ENCODE data around the gene LGALS16. TPM values are rescaled to one million over a fixed set of nuclear protein-coding genes. Genes with fewer than 3 reads are reported as not detected.
"Not testable (repeated sequence)": the region's sequence is repeated elsewhere in the genome, so short reads cannot be mapped to it uniquely, and the experiment has no call there.

LGALS16 gene
- polyA plus RNA-seq (2014; cell fraction: cytosol; rRNA removed), result not detected in 2 replicates
- not detected in 2 replicates for polyA plus RNA-seq (2014; cell fraction: nucleus; rRNA removed)

GRCh38 chr19:39655613-39656012 lies at the start of gene LGALS16:
TSS of gene LGALS16 (plus strand) at chr19:39655913. CDS start at chr19:39655962, 49 bp downstream.
- no peak for DNase-seq (ENCODE audit: low spot score)

GRCh38 chr19:39607021-39607420 lies 48.7 kb upstream of the LGALS16 start:
- DNase-seq (ENCODE audit: low spot score), result no peak

- no peak for DNase-seq (ENCODE audit: low spot score)
Measured at GRCh38 chr19:39607561-39607960, 48.2 kb upstream of the LGALS16 start.

- no peak for DNase-seq (ENCODE audit: low spot score)
Measured at GRCh38 chr19:39613597-39613996, 42.1 kb upstream of the LGALS16 start.

- no peak for DNase-seq (ENCODE audit: low spot score)
Measured at GRCh38 chr19:39617745-39618144, 38.0 kb upstream of the LGALS16 start.

- DNase-seq (ENCODE audit: low spot score), result no peak
Measured at GRCh38 chr19:39623946-39624345, 31.8 kb upstream of the LGALS16 start.

- DNase-seq (ENCODE audit: low spot score), result not testable (repeated sequence)
Measured at GRCh38 chr19:39627631-39628030, 28.1 kb upstream of the LGALS16 start.

GRCh38 chr19:39631178-39631577 lies 24.5 kb upstream of the LGALS16 start:
- DNase-seq (ENCODE audit: low spot score), result no peak

GRCh38 chr19:39631626-39632025 lies 24.1 kb upstream of the LGALS16 start:
- no peak for DNase-seq (ENCODE audit: low spot score)

GRCh38 chr19:39637891-39638290 lies 17.8 kb upstream of the LGALS16 start:
- no peak for DNase-seq (ENCODE audit: low spot score)

GRCh38 chr19:39641773-39642172 lies 13.9 kb upstream of the LGALS16 start:
- no peak for DNase-seq (ENCODE audit: low spot score)

- no peak for DNase-seq (ENCODE audit: low spot score)
Measured at GRCh38 chr19:39643591-39643990, 12.1 kb upstream of the LGALS16 start.

GRCh38 chr19:39645800-39646411 lies 9.8 kb upstream of the LGALS16 start:
- no peak for DNase-seq (ENCODE audit: low spot score)

GRCh38 chr19:39647918-39648317 lies 7.8 kb upstream of the LGALS16 start:
- no peak for DNase-seq (ENCODE audit: low spot score)

- no peak for DNase-seq (ENCODE audit: low spot score)
Measured at GRCh38 chr19:39659791-39660190, 4.1 kb downstream of the LGALS16 start.

GRCh38 chr19:39660661-39661060 lies 4.9 kb downstream of the LGALS16 start:
- no peak for DNase-seq (ENCODE audit: low spot score)

GRCh38 chr19:39661565-39661964 lies 5.9 kb downstream of the LGALS16 start:
- no peak for DNase-seq (ENCODE audit: low spot score)

- not testable (repeated sequence) for DNase-seq (ENCODE audit: low spot score)
Measured at GRCh38 chr19:39669860-39670259, 14.1 kb downstream of the LGALS16 start.

GRCh38 chr19:39670998-39671397 lies 15.3 kb downstream of the LGALS16 start:
- no peak for DNase-seq (ENCODE audit: low spot score)

- peak; percentile 65 for DNase-seq (ENCODE audit: low spot score)
Measured at GRCh38 chr19:39671739-39672363, 16.1 kb downstream of the LGALS16 start.

GRCh38 chr19:39672473-39672872 lies 16.8 kb downstream of the LGALS16 start:
- DNase-seq (ENCODE audit: low spot score), result no peak

- DNase-seq (ENCODE audit: low spot score), result not testable (repeated sequence)
Measured at GRCh38 chr19:39673862-39674261, 18.1 kb downstream of the LGALS16 start.

- no peak for DNase-seq (ENCODE audit: low spot score)
Measured at GRCh38 chr19:39676004-39676403, 20.3 kb downstream of the LGALS16 start.

Data from SK-N-DZ (cell line).